Spleen (tissue), 11 donors: ENCODE data around the gene NBEA. TPM values are rescaled to one million over a fixed set of nuclear protein-coding genes. Genes with fewer than 3 reads are reported as not detected.

Source experiments
- DNase-seq: peaks from one replicate; pipeline ENCODE4 v3.0.0-alpha.2; 2020
- H3K27ac ChIP-seq, 8 donors: fragments of 200-600 bp; sonication (generic) in 7 of 8; 1 replicate in 4 of 8; 2 replicates in 4 of 8; pipeline versions ENCODE4 v1.5.0 to v1.8.0; 2016 to 2021; ENCODE audit warnings: inconsistent platforms in 4 of 8, mild to moderate bottlenecking in 4 of 8, moderate library complexity in 1 of 8
- H3K27me3 ChIP-seq, 7 donors: fragments of 200-600 bp; sonication (generic) in 6 of 7; replicated peaks in 1 of 7; 1 replicate in 4 of 7; 2 replicates in 3 of 7; pipeline versions ENCODE4 v1.5.0 to v1.8.0; 2016 to 2021; ENCODE audit warnings: inconsistent platforms in 3 of 7, mild to moderate bottlenecking in 1 of 7
- H3K36me3 ChIP-seq, 6 donors: fragments of 200-600 bp; sonication (generic) in 5 of 6; 1 replicate in 4 of 6; 2 replicates in 2 of 6; pipeline versions ENCODE4 v1.5.0 to v1.8.0; 2016 to 2021; ENCODE audit warnings: inconsistent platforms in 2 of 6
- H3K4me1 ChIP-seq, 6 donors: fragments of 200-600 bp; sonication (generic) in 5 of 6; 1 replicate in 3 of 6; 2 replicates in 3 of 6; pipeline versions ENCODE4 v1.5.0 to v1.8.0; 2016 to 2021; ENCODE audit warnings: inconsistent platforms in 3 of 6
- H3K4me3 ChIP-seq, 8 donors: fragments of 200-600 bp; sonication (generic) in 7 of 8; 1 replicate in 4 of 8; 2 replicates in 4 of 8; pipeline versions ENCODE4 v1.5.0 to v1.8.0; 2016 to 2021; ENCODE audit warnings: inconsistent platforms in 4 of 8, mild to moderate bottlenecking in 4 of 8, moderate library complexity in 2 of 8
- H3K9me3 ChIP-seq, 8 donors: fragments of 200-600 bp; sonication (generic) in 7 of 8; 1 replicate in 4 of 8; 2 replicates in 4 of 8; pipeline versions ENCODE4 v1.5.0 to v1.8.0; 2016 to 2021; ENCODE audit warnings: inconsistent platforms in 4 of 8
- POLR2A ChIP-seq, 3 donors: fragments of 450-650 bp; IDR thresholded peaks; one replicate each; pipeline ENCODE4 v1.5.1; 2017; ENCODE audit warnings: antibody characterized with exemption in 3 of 3, mild to moderate bottlenecking in 1 of 3
- POLR2AphosphoS5 ChIP-seq, 3 donors: sonication (generic); formaldehyde crosslinking; IDR thresholded peaks; one replicate each; pipeline ENCODE4 v1.5.1; 2017; ENCODE audit warnings: antibody characterized with exemption in 3 of 3
- WGBS, 5 donors: extraction: QIAGEN DNeasy Blood & Tissue Kit in 3 of 5; methylation state at CpG; one replicate each; pipeline versions ENCODE4 v1.1.5 to v1.1.7; 2013 to 2018; 5-methylcytosine and 5-hydroxymethylcytosine counted together
- intact Hi-C: fragments of 100-400 bp; cut with DNase I; formaldehyde crosslinking; loops from one replicate; pipeline ENCODE4 v1.15.0; 2023; ENCODE audit warnings: low total_unique reads
- polyA plus RNA-seq, 3 donors: library from polyadenylated mRNA; stranded (reverse); fragments of 200-250 nt; gene quantifications; one replicate each; pipeline ENCODE4 v1.2.1, GENCODE V29; 2013
- total RNA-seq, 7 donors: library from RNA; depleted of rRNA in 3 of 7; stranded (reverse); fragments of >200 nt in 3 of 7; fragmentation: NEBNext Ultra II Directional in 4 of 7; extraction: Animal tissue kit (Norgen Biotek cat#: 25700) in 4 of 7; gene quantifications; one replicate each; pipeline versions ENCODE4 v1.1.0 to v1.2.1, GENCODE V29; 2016 to 2021
- TF ChIP-seq, protein P1 (sequence below), 11 experiments: fragments of 200-600 bp in 7 of 11; fragments of 450-650 bp in 4 of 11; sonication (generic) in 4 of 11; IDR thresholded peaks in 8 of 11; conservative IDR thresholded peaks in 3 of 11; 1 replicate in 7 of 11; 2 replicates in 4 of 11; pipeline versions ENCODE4 v1.4.0 to v1.8.0; 2016 to 2021; ENCODE audit warnings: antibody characterized with exemption in 11 of 11, inconsistent platforms in 4 of 11, mild to moderate bottlenecking in 1 of 11
- donor health status: healthy with polysubstance abuse.
- donor health status: DM: no; HTN: no; CAD: no; lungs with moderate emphysema.
- donor health status: DM: no; HTN: no; CAD: no.
- donor health status: Bipolar disorder and iron deficiency.
- donor health status: healthy.
- donor health status: DM: no; HTN: no; CAD: no.
- donor health status: DM: yes; HTN: yes; CAD: no.

The NBEA gene
- total and polyA plus RNA-seq, 10 donors, result 1.8 to 27.7 (median 12.9) TPM

DNA sequence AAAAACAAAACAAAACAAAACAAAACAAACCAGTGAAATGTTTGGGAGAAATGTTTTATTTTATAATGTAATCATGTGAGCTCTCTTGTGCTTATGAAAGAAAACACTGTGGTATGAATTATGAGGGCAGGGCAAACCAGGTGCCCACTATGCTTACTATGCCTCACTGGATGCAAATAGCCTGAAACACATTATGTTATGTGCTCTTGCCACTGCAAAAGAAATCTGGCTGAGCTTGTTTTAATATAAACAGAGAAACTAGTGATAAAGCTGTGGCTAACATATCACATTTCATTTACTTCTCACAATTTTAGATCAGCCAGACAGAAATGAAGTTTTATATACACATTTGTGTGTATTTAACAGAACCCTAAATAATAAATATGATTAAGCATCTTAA, 8.7 kb upstream of the NBEA start:
- no peak for DNase-seq
- no peak overlapping the region for H3K27ac ChIP-seq
- no peak for TF ChIP-seq POLR2AphosphoS5 (IDR thresholded peaks at IDR 0.05)
- TF ChIP-seq, protein P1, sequence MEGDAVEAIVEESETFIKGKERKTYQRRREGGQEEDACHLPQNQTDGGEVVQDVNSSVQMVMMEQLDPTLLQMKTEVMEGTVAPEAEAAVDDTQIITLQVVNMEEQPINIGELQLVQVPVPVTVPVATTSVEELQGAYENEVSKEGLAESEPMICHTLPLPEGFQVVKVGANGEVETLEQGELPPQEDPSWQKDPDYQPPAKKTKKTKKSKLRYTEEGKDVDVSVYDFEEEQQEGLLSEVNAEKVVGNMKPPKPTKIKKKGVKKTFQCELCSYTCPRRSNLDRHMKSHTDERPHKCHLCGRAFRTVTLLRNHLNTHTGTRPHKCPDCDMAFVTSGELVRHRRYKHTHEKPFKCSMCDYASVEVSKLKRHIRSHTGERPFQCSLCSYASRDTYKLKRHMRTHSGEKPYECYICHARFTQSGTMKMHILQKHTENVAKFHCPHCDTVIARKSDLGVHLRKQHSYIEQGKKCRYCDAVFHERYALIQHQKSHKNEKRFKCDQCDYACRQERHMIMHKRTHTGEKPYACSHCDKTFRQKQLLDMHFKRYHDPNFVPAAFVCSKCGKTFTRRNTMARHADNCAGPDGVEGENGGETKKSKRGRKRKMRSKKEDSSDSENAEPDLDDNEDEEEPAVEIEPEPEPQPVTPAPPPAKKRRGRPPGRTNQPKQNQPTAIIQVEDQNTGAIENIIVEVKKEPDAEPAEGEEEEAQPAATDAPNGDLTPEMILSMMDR (IDR thresholded peaks at IDR 0.05 in 8 of 11, conservative IDR thresholded peaks at IDR 0.05 in 3 of 11), result no peak
- no peak for TF ChIP-seq POLR2A (IDR thresholded peaks at IDR 0.05)
- no peaks in the 10 kb centered on the region for H3K36me3 ChIP-seq
- intact Hi-C loops, result no loop called here
- no peaks in the 10 kb centered on the region for H3K9me3 ChIP-seq
- no peak overlapping the region for H3K4me3 ChIP-seq
- peaks cover 0 to 6% (median 0%) of the 10 kb centered on the region in 7 donors for H3K27me3 ChIP-seq
- H3K4me1 ChIP-seq, result no peaks in the 10 kb centered on the region

GRCh38 chr13:34933786-34934185, 8.3 kb upstream of the NBEA start:
- peaks cover 0 to 7% (median 0%) of the 10 kb centered on the region in 7 donors for H3K27me3 ChIP-seq
- H3K27ac ChIP-seq, result no peak overlapping the region
- WGBS, 5 donors, result 88 to 92% (median 89%) methylated on average over 2 of the region's 2 CpGs
- no peak for DNase-seq
- no peaks in the 10 kb centered on the region for H3K9me3 ChIP-seq
- H3K4me3 ChIP-seq, result no peak overlapping the region
- TF ChIP-seq, protein P1 (IDR thresholded peaks at IDR 0.05 in 8 of 11, conservative IDR thresholded peaks at IDR 0.05 in 3 of 11), result no peak
- no peak for TF ChIP-seq POLR2A (IDR thresholded peaks at IDR 0.05)
- no peak for TF ChIP-seq POLR2AphosphoS5 (IDR thresholded peaks at IDR 0.05)
- intact Hi-C loops, result no loop called here
- no peaks in the 10 kb centered on the region for H3K4me1 ChIP-seq
- no peaks in the 10 kb centered on the region for H3K36me3 ChIP-seq

- TF ChIP-seq POLR2AphosphoS5 (IDR thresholded peaks at IDR 0.05) (no peak), POLR2A (IDR thresholded peaks at IDR 0.05) (no peak)
- TF ChIP-seq, protein P1 (IDR thresholded peaks at IDR 0.05 in 8 of 11, conservative IDR thresholded peaks at IDR 0.05 in 3 of 11), result no peak
- Histone ChIP-seq H3K27me3 (peaks cover 0 to 7% (median 0%) of the 10 kb centered on the region in 7 donors), H3K4me3 (no peak overlapping the region), H3K36me3 (no peaks in the 10 kb centered on the region), H3K4me1 (peaks cover 0 to under 1% (median 0%) of the 10 kb centered on the region in 6 donors), H3K27ac (no peak overlapping the region), H3K9me3 (no peaks in the 10 kb centered on the region)
- DNase-seq, result no peak
- intact Hi-C loops, result no loop called here
- 67 to 77% (median 71%) methylated on average over 5 of the region's 5 CpGs for WGBS, 5 donors
These were observed 6.2 kb upstream of the NBEA start for GRCh38 chr13:34935841-34936240.

DNA sequence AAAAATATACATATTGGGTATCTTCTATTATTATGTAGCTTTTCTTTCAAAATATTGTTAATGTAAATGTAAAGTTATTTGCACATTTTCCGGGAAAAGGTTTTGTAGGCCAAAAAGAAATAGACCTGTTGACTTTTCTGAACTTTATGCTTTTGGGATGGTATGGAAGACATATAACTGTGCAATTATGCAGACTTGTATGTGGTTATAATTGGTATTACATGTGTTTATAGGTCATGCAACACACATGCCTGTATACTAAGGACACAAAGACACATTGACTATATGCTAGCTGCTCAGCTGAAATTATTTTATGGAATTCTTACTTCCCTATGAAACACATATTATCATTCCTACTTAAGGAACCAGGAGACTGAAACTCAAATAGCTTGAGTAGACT, 2.3 kb upstream of the NBEA start:
- intact Hi-C loops, result loop anchor here (10.0 kb wide), 1 partner anchor 205 kb away; no protein-coding TSS in a partner anchor
- Histone ChIP-seq H3K9me3 (no peaks in the 10 kb centered on the region), H3K4me1 (peaks cover 7 to 38% (median 22%) of the 10 kb centered on the region in 6 donors), H3K27me3 (peaks cover 0 to 30% (median 7%) of the 10 kb centered on the region in 7 donors), H3K36me3 (no peaks in the 10 kb centered on the region), H3K4me3 (no peak overlapping the region), H3K27ac (no peak overlapping the region)
- no peak for TF ChIP-seq POLR2A (IDR thresholded peaks at IDR 0.05)
- TF ChIP-seq POLR2AphosphoS5 (IDR thresholded peaks at IDR 0.05), result no peak
- TF ChIP-seq, protein P1 (IDR thresholded peaks at IDR 0.05 in 8 of 11, conservative IDR thresholded peaks at IDR 0.05 in 3 of 11), result no peak
- 93 to 99% (median 96%) methylated on average over 1 of the region's 1 CpG for WGBS, 5 donors
- no peak for DNase-seq
